OCI-LY7 (cell line): ENCODE data around the gene SDK2. TPM values are rescaled to one million over a fixed set of nuclear protein-coding genes. Genes with fewer than 3 reads are reported as not detected.

Source experiments
- BruUV-seq: library from RNA; stranded (reverse); fragments of 400-500 nt; replicated peaks from 2 replicates; lab custom pipeline; 2021; lab: Mats Ljungman, UMichigan
- CTCF ChIA-PET: fragments of 300-600 bp; sonication (Branson Sonifier 250); formaldehyde crosslinking; loops from one replicate; lab custom pipeline; 2022; ENCODE audit warnings: antibody characterized with exemption; ENCODE audit not compliant: unreplicated experiment; lab: Charles Lee
- POLR2A ChIA-PET: fragments of 300-600 bp; sonication (Branson Sonifier 250); formaldehyde crosslinking; loops from one replicate; lab custom pipeline; 2022; ENCODE audit warnings: antibody characterized with exemption; lab: Charles Lee
- DNase-seq: peaks from one replicate; pipeline ENCODE4 v3.0.0-alpha.2; 2015; ENCODE audit warnings: low spot score
- H2AFZ ChIP-seq: fragments of 200-600 bp; sonication (generic), shearing (Covaris generic); 2 replicates; pipeline ENCODE4 v1.6.1; 2014; ENCODE audit warnings: mild to moderate bottlenecking, antibody characterized with exemption, low read length, moderate library complexity
- H3K27ac ChIP-seq: fragments of 200-600 bp; sonication (generic); 2 replicates; pipeline ENCODE4 v1.5.1; 2014; ENCODE audit warnings: mixed run types, low read depth, mild to moderate bottlenecking, moderate library complexity, low read length, inconsistent platforms; ENCODE audit not compliant: poor library complexity, severe bottlenecking
- H3K36me3 ChIP-seq: fragments of 200-600 bp; sonication (generic); 2 replicates; pipeline ENCODE4 v1.6.1; 2014; ENCODE audit warnings: mild to moderate bottlenecking, antibody characterized with exemption, low read length, moderate library complexity, mixed read lengths; ENCODE audit not compliant: insufficient read depth
- H3K4me1 ChIP-seq: fragments of 200-600 bp; sonication (generic); 2 replicates; pipeline ENCODE4 v1.5.1; 2014; ENCODE audit warnings: mild to moderate bottlenecking, low read length; ENCODE audit not compliant: insufficient read depth, poor library complexity, severe bottlenecking
- H3K4me2 ChIP-seq: fragments of 200-600 bp; sonication (generic); 2 replicates; pipeline ENCODE4 v1.6.1; 2014; ENCODE audit warnings: mild to moderate bottlenecking, low read length
- H3K4me3 ChIP-seq: fragments of 200-600 bp; sonication (generic); 2 replicates; pipeline ENCODE4 v1.5.1; 2014; ENCODE audit warnings: mild to moderate bottlenecking, low read depth, low read length; ENCODE audit not compliant: poor library complexity, severe bottlenecking
- H3K79me2 ChIP-seq: fragments of 200-600 bp; sonication (generic); 2 replicates; pipeline ENCODE4 v1.6.1; 2016; ENCODE audit warnings: low read depth, mild to moderate bottlenecking, low read length, moderate library complexity, mixed read lengths; ENCODE audit not compliant: insufficient read depth
- H3K9me2 ChIP-seq: fragments of 200-600 bp; sonication (generic); 2 replicates; pipeline ENCODE4 v1.6.1; 2016; ENCODE audit warnings: mild to moderate bottlenecking, low read length, mixed read lengths; ENCODE audit not compliant: insufficient read depth
- H3K9me3 ChIP-seq: fragments of 200-600 bp; sonication (generic); 2 replicates; pipeline ENCODE4 v1.6.1; 2014; ENCODE audit warnings: mild to moderate bottlenecking, mixed run types, low read length, mixed read lengths
- H4K20me1 ChIP-seq: fragments of 200-600 bp; sonication (generic); 2 replicates; pipeline ENCODE4 v1.6.1; 2014; ENCODE audit warnings: mild to moderate bottlenecking, antibody characterized with exemption, low read length, moderate library complexity, mixed read lengths; ENCODE audit not compliant: insufficient read depth
- EZH2phosphoT487 ChIP-seq: fragments of 200-600 bp; sonication (generic); IDR thresholded peaks from 2 replicates; pipeline ENCODE4 v1.6.1; 2018; ENCODE audit warnings: low read depth, borderline replicate concordance, mild to moderate bottlenecking, mixed run types, antibody characterized with exemption, low read length, moderate library complexity, mixed read lengths
- intact Hi-C: fragments of 100-400 bp; cut with micrococcal nuclease; formaldehyde crosslinking; loops from one replicate; pipeline ENCODE4 v1.10.0; 2022; ENCODE audit not compliant: unreplicated experiment
- total RNA-seq, 2 experiments: library from RNA; depleted of rRNA in 1 of 2; stranded (reverse); fragments of >200 nt in 1 of 2; shearing (Covaris generic) in 1 of 2; gene quantifications; 2 replicates each; pipeline ENCODE4 v1.2.3, GENCODE V29; 2014 to 2022
- TF ChIP-seq, protein P1 (sequence below): fragments of 200-600 bp; sonication (generic); conservative IDR thresholded peaks from 2 replicates; pipeline ENCODE4 v1.5.1; 2014; ENCODE audit warnings: mild to moderate bottlenecking, antibody characterized with exemption, low read length, moderate library complexity, mixed read lengths

SDK2 gene
- total RNA-seq, 2 experiments from 2014 or later = 0.32 to 1.8 TPM

DNA sequence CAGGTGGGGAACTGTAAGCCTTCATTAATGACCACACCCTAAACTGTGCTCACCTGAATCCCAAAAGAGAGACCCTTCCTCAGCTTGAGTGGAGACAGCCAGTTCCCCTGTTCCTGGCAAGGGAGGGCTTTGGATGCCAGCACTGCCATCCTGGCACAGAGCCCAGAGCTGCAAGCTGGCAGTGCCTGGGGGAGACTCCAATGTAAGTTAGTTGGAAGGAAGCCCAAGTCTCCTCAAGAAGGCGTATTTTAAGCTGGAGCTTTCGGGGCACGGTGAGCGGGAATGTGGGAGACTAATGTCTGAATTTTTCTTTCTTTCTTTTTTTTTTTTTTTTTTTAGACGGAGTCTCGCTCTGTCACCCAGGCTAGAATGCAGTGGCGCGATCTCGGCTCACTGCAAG lies 337.1 kb downstream of the SDK2 start:
- H4K20me1 ChIP-seq = no peaks in the 10 kb centered on the region
- DNase-seq = no peak
- no peaks in the 10 kb centered on the region for H3K4me1 ChIP-seq
- H3K9me3 ChIP-seq = no peaks in the 10 kb centered on the region
- no peak overlapping the region for H3K27ac ChIP-seq
- no peaks in the 10 kb centered on the region for H3K79me2 ChIP-seq
- ChIA-PET CTCF (no interaction called here), POLR2A (interaction anchor here (0.6 to 0.7 kb wide), 3 partner anchors 24 to 773 kb away, joined by 3 to 6 read pairs (median 3); no protein-coding TSS in a partner anchor)
- no peaks in the 10 kb centered on the region for H3K9me2 ChIP-seq
- BruUV-seq = no TSS peak
- no peak overlapping the region for H2AFZ ChIP-seq
- no peak overlapping the region for H3K4me2 ChIP-seq
- no peaks in the 10 kb centered on the region for H3K36me3 ChIP-seq
- H3K4me3 ChIP-seq = no peak overlapping the region
- TF ChIP-seq, protein P1, sequence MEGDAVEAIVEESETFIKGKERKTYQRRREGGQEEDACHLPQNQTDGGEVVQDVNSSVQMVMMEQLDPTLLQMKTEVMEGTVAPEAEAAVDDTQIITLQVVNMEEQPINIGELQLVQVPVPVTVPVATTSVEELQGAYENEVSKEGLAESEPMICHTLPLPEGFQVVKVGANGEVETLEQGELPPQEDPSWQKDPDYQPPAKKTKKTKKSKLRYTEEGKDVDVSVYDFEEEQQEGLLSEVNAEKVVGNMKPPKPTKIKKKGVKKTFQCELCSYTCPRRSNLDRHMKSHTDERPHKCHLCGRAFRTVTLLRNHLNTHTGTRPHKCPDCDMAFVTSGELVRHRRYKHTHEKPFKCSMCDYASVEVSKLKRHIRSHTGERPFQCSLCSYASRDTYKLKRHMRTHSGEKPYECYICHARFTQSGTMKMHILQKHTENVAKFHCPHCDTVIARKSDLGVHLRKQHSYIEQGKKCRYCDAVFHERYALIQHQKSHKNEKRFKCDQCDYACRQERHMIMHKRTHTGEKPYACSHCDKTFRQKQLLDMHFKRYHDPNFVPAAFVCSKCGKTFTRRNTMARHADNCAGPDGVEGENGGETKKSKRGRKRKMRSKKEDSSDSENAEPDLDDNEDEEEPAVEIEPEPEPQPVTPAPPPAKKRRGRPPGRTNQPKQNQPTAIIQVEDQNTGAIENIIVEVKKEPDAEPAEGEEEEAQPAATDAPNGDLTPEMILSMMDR = no peak
- TF ChIP-seq EZH2phosphoT487 = no peak
- intact Hi-C loops = no loop called here

DNA sequence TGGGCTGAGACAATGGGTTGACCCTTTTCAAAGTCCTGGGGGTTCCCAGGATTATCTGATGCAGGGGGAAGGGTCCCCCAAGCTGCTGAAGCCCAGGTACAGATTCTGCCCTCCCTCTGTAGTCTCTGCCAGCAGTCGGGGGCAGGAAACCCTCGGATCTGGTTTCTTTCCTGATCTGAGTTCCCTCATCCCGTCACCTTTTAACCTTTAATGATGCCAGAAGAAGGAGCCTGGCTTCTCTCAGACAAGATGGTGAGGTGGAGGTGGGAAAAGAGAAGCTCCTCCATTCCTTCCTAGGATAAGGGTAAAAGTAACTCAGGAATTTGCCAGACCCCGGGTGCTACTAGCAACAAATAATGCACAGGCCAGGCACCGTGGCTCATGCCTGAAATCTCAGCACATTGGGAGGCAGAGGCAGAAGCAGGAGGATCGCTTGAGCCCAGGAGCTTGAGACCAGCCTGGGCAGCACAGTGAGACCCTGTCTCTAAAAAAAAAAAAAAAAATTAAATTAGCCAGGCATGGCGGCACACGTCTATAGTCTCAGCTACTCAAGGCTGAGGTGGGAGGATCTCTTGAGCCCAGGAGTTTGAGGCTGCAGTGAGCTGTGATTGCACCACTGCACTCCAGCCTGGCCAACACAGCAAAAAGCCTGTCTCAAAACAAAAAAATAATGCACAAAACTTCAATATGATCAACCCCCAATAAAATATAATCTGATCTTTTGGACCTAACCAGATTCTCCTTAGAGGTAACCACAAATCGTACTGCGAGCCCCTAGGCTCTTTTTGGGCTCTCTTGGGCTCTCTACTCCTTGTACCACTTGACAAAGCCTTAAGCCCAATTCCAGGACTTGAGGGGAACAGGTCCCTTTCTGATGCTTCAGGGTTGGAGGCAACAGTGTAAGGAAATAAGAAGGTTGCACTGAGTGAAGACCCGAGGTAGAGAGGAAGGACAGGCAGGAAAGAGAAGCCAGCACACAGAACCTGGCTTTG lies 338.1 kb downstream of the SDK2 start:
- H3K4me2 ChIP-seq = no peak overlapping the region
- CTCF ChIA-PET = no interaction called here

More for the DNA sequence above, 338.1 kb downstream of the SDK2 start:
- DNase-seq = no peak
- H3K79me2 ChIP-seq = no peaks in the 10 kb centered on the region
- no peak overlapping the region for H3K4me3 ChIP-seq
- H4K20me1 ChIP-seq = no peaks in the 10 kb centered on the region
- no TSS peak for BruUV-seq
- intact Hi-C loops = no loop called here
- no peaks in the 10 kb centered on the region for H3K36me3 ChIP-seq
- H3K27ac ChIP-seq = no peak overlapping the region
- H3K4me1 ChIP-seq = no peaks in the 10 kb centered on the region
- H2AFZ ChIP-seq = no peak overlapping the region
- POLR2A ChIA-PET = interaction anchor here (0.6 kb wide), 1 partner anchor 23 kb away, joined by 3 read pairs; no protein-coding TSS in a partner anchor
- TF ChIP-seq, protein P1 = no peak
- no peak for TF ChIP-seq EZH2phosphoT487
- no peaks in the 10 kb centered on the region for H3K9me2 ChIP-seq
- H3K9me3 ChIP-seq = no peaks in the 10 kb centered on the region
